Naive B cell (primary cell): ENCODE results near the gene PI4KA. TPM values are rescaled to one million over a fixed set of nuclear protein-coding genes. Genes with fewer than 3 reads are reported as not detected.
"Not testable (repeated sequence)": the region's sequence is repeated elsewhere in the genome, so short reads cannot be mapped to it uniquely, and the experiment has no call there.

ENCODE experiments used
- ATAC-seq, 2 donors: fragments of 150-1000 bp; cut with Tn5 transposase; 2 replicates each; pipeline ENCODE4 v1.10.0; 2021; ENCODE audit warnings: low read depth in 2 of 2, mild to moderate bottlenecking in 2 of 2, moderate library complexity in 2 of 2
- DNase-seq: peaks from one replicate; pipeline ENCODE4 v3.0.0; 2022
- H3K27ac Mint-ChIP-seq, 6 donors: one replicate each; pipeline ENCODE4 v1.8.0; 2020 to 2022; ENCODE audit warnings: mild to moderate bottlenecking in 6 of 6, mixed read lengths in 6 of 6, moderate library complexity in 5 of 6, inconsistent platforms in 2 of 6
- H3K27me3 Mint-ChIP-seq, 3 donors: one replicate each; pipeline ENCODE4 v1.8.0; 2021 to 2022; ENCODE audit warnings: mixed read lengths in 3 of 3, mild to moderate bottlenecking in 1 of 3
- H3K36me3 Mint-ChIP-seq, 2 donors: one replicate each; pipeline ENCODE4 v1.8.0; 2020 to 2022; ENCODE audit warnings: mixed read lengths in 2 of 2, inconsistent platforms in 1 of 2, mild to moderate bottlenecking in 1 of 2
- H3K4me1 Mint-ChIP-seq, 3 donors: one replicate each; pipeline ENCODE4 v1.8.0; 2020 to 2022; ENCODE audit warnings: mixed read lengths in 3 of 3, inconsistent platforms in 1 of 3, mild to moderate bottlenecking in 1 of 3, moderate library complexity in 1 of 3
- H3K4me3 Mint-ChIP-seq, 8 donors: one replicate each; pipeline ENCODE4 v1.8.0; 2020 to 2022; ENCODE audit warnings: mild to moderate bottlenecking in 8 of 8, mixed read lengths in 8 of 8, moderate library complexity in 8 of 8, inconsistent platforms in 2 of 8
- H3K9me3 Mint-ChIP-seq, 7 donors: one replicate each; pipeline ENCODE4 v1.8.0; 2020 to 2022; ENCODE audit warnings: mixed read lengths in 7 of 7, mild to moderate bottlenecking in 5 of 7, inconsistent platforms in 2 of 7, moderate library complexity in 1 of 7
- polyA plus RNA-seq, 6 donors: library from polyadenylated mRNA; unstranded; fragments of 300-500 nt; fragmentation: Illumina TruSeq; gene quantifications; one replicate each; pipeline ENCODE4 v1.2.3, GENCODE V29; 2021; ENCODE audit warnings: low read depth in 6 of 6

PI4KA gene
- polyA plus RNA-seq, 6 donors from 2014 or later = 25.6 to 68.3 (median 39.3) TPM

DNA sequence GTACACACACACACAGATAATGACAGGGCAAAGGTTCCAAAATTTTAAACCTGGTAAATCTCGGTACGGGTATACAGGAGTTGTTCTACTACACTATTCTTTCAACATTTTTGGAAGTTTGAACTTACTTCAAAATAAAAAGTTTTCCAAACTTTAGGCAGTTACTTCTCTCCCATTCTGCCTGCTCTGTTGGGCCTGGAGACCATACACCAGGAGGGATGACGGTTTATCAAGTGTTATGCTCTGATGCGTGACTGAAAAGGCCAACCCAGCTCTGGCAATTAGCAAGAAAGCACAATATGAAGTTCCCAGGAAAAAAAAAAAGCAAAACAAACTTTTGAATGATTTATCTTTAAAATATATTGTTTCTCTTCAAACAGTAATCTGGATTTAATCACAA is 83.7 kb downstream of the PI4KA start:
- Mint-ChIP-seq H3K36me3 (peaks cover 0 to 14% of the 10 kb centered on the region in 2 donors), H3K27ac (no peak overlapping the region), H3K9me3 (no peaks in the 10 kb centered on the region), H3K4me3 (no peak overlapping the region), H3K4me1 (peaks cover 0 to 1% (median 0%) of the 10 kb centered on the region in 3 donors), H3K27me3 (no peaks in the 10 kb centered on the region)
- DNase-seq = no peak
- no peak for ATAC-seq

- Mint-ChIP-seq H3K36me3 (peaks cover 0 to 4% of the 10 kb centered on the region in 2 donors), H3K4me3 (no peak within 1 kb of the TSS), H3K27me3 (no peaks in the 10 kb centered on the region), H3K4me1 (peaks cover 0 to 8% (median 6%) of the 10 kb centered on the region in 3 donors), H3K9me3 (peaks cover 0 to 3% (median 0%) of the 10 kb centered on the region in 7 donors), H3K27ac (peak within 1 kb of the TSS in 2 of 6 donors; percentile 17 to 60)
- DNase-seq = no peak
- ATAC-seq = no peak
Observed at GRCh38 chr22:20773793-20774212, 84.8 kb downstream of the PI4KA start, which contains the start of gene SERPIND1. Gene SERPIND1 (plus strand): TSS chr22:20774113. CDS start chr22:20779313, 5,200 bp downstream.

DNA sequence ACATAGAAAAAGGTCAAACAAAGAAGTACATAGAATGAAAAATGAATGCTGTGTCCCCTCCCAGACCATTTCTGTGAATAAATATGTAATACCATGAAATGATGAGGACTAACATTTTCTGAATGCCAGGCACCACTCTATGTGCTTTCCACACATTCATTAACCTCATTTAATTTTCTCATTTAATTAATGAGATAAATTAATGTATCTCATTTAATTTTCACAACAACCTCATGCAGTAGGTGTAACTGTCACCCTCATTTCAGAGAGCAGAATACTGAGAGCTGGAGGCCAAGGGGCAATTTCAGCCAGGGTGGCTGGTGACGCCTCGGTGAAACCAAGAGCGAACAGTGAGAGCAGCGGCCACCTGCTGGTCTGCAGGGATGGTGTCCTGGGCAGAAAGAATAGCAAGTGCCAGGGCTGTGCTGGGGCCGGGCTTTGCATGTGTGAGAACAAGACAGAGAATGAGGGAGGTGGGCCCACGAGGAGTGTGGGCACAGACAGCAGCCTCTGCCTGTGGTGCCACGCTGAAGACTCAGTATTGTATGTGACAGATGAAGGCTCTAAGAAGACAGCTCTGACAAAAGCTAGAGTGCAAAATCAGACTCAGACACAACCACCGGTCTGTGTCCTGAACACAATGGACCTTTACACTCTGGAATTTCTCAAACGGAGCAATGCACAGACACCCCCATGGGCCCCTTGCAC is 86.5 kb downstream of the PI4KA start:
- no peaks in the 10 kb centered on the region for H3K36me3 Mint-ChIP-seq
- no peak for ATAC-seq
- H3K4me3 Mint-ChIP-seq = no peak overlapping the region
- peaks cover 0 to 8% (median 6%) of the 10 kb centered on the region in 3 donors for H3K4me1 Mint-ChIP-seq
- peak overlapping the region in 2 of 6 donors; percentile 57 to 70 for H3K27ac Mint-ChIP-seq
- DNase-seq = no peak
- peaks cover 0 to 4% (median 0%) of the 10 kb centered on the region in 7 donors for H3K9me3 Mint-ChIP-seq
- no peaks in the 10 kb centered on the region for H3K27me3 Mint-ChIP-seq

DNA sequence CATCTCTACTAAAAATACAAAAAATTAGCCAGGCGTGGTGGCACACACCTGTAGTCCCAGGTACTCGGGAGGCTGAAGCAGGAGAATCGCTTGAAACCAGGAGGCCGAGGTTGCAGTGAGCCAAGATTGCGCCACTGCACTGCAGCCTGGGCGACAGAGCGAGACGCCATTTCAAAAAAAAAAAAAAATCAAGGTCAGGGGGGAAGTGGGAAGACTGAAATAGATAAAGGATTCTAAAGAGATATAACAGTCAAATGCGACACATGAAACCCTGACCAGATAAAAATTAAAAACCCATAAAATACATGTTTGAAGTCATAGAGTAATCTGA is 89.2 kb downstream of the PI4KA start:
- peaks cover 0 to 13% (median 6%) of the 10 kb centered on the region in 3 donors for H3K4me1 Mint-ChIP-seq
- H3K4me3 Mint-ChIP-seq, DNase-seq, ATAC-seq, H3K27ac Mint-ChIP-seq, H3K9me3 Mint-ChIP-seq, H3K27me3 Mint-ChIP-seq: not testable (repeated sequence)
- peaks cover 14 to 15% of the 10 kb centered on the region in 2 donors for H3K36me3 Mint-ChIP-seq

- Mint-ChIP-seq H3K36me3 (peaks cover 26 to 30% of the 10 kb centered on the region in 2 donors), H3K4me3 (no peak overlapping the region), H3K4me1 (peaks cover 0 to 13% (median 6%) of the 10 kb centered on the region in 3 donors), H3K27ac (no peak overlapping the region), H3K27me3 (no peaks in the 10 kb centered on the region), H3K9me3 (peaks cover 0 to 4% (median 0%) of the 10 kb centered on the region in 7 donors)
- ATAC-seq (no peak), DNase-seq (no peak)
Observed at GRCh38 chr22:20766530-20766929, 92.1 kb downstream of the PI4KA start.

DNA sequence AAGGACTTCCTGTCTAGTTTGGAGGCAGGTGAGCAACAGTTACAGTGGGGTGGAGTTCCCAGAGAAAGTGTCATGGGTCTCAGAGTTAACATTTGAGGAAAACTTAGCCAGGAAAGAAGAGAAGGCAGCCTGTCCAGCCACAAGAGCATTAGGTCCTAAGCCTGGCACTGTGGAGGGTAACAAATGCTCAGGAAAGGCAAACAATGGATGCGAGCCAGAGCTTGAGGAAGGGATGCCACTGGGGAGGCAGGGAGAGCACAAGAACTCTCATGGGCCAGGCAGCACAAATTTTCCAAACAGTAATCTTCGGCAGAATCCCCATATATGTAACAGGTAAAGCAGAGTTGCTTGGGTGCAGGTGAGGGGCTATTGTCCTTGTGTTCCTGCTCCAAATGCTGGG is 92.7 kb downstream of the PI4KA start:
- peak overlapping the region in 1 of 6 donors; percentile 6 for H3K27ac Mint-ChIP-seq
- DNase-seq = no peak
- peaks cover 26 to 35% of the 10 kb centered on the region in 2 donors for H3K36me3 Mint-ChIP-seq
- H3K9me3 Mint-ChIP-seq = peaks cover 0 to 4% (median 0%) of the 10 kb centered on the region in 7 donors
- no peaks in the 10 kb centered on the region for H3K27me3 Mint-ChIP-seq
- no peak for ATAC-seq
- no peak overlapping the region for H3K4me3 Mint-ChIP-seq
- H3K4me1 Mint-ChIP-seq = peaks cover 0 to 13% (median 6%) of the 10 kb centered on the region in 3 donors

GRCh38 chr22:20764729-20765128 is 93.9 kb downstream of the PI4KA start:
- no peak for ATAC-seq
- Mint-ChIP-seq H3K36me3 (peaks cover 26 to 40% of the 10 kb centered on the region in 2 donors), H3K27me3 (no peaks in the 10 kb centered on the region), H3K9me3 (peaks cover 0 to 4% (median 0%) of the 10 kb centered on the region in 7 donors), H3K4me1 (peaks cover 0 to 10% (median 6%) of the 10 kb centered on the region in 3 donors), H3K4me3 (peak overlapping the region in 1 of 8 donors; percentile 54), H3K27ac (peak overlapping the region in 1 of 6 donors; percentile 74)
- no peak for DNase-seq

DNA sequence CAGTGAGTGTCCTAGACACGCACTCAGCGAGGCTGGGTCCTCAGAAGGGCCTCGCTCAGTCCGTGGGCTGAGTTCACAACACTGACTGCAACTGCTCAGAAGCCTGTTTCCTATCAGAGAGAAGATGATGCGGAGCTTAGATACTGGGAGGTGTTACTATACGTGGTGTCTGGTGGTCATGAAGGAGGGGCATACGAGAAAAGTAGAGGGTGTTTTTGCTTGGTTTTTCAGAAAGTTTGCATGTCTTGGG is 94.2 kb downstream of the PI4KA start:
- Mint-ChIP-seq H3K4me3 (no peak overlapping the region), H3K36me3 (peaks cover 26 to 40% of the 10 kb centered on the region in 2 donors), H3K4me1 (peaks cover 0 to 7% (median 5%) of the 10 kb centered on the region in 3 donors), H3K27me3 (no peaks in the 10 kb centered on the region), H3K27ac (no peak overlapping the region), H3K9me3 (peaks cover 0 to 4% (median 0%) of the 10 kb centered on the region in 7 donors)
- no peak for ATAC-seq
- DNase-seq = no peak

DNA sequence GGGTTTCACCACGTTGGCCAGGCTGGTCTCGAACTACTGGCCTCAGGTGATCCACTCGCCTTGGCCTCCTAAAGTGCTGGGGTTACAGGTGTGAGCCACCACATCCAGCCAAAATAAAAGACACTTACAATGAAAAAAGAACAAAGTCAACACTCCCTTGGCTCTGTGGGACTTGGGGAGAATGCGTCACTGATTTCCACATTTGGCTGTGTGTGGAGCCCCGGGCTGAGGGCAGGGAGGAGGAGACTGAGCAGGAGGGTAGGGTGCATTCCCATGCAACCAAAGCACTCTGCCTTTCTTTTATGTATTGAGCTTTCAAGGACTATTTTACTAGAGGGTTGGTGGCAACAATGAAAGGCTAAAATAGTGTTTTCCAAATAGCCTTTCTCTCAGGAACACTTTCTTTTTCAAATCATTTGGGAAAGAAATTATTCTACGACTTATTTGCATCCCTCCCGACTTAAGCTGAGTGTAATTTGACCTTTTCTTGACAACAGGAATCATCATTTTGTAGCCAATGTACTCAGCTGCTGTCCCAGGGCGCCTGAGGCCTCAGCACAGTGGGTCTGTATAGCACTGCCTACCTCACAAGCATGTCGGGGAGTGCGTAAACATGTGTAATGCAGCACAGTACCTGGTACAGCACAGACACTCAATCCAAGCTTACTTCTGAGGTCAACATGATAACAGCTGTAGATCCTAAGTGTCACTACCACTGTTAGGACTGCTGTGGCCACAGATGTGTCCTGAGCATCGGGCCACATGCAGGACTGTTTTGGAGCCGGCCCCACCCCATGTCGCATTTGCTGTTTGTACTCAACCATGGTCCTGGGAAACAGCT is 94.8 kb downstream of the PI4KA start:
- Mint-ChIP-seq H3K27me3 (no peaks in the 10 kb centered on the region), H3K9me3 (peaks cover 0 to 1% (median 0%) of the 10 kb centered on the region in 7 donors), H3K4me1 (peaks cover 0 to 5% (median 0%) of the 10 kb centered on the region in 3 donors), H3K4me3 (no peak overlapping the region), H3K27ac (no peak overlapping the region), H3K36me3 (peaks cover 26 to 40% of the 10 kb centered on the region in 2 donors)
- ATAC-seq = no peak
- no peak for DNase-seq

DNA sequence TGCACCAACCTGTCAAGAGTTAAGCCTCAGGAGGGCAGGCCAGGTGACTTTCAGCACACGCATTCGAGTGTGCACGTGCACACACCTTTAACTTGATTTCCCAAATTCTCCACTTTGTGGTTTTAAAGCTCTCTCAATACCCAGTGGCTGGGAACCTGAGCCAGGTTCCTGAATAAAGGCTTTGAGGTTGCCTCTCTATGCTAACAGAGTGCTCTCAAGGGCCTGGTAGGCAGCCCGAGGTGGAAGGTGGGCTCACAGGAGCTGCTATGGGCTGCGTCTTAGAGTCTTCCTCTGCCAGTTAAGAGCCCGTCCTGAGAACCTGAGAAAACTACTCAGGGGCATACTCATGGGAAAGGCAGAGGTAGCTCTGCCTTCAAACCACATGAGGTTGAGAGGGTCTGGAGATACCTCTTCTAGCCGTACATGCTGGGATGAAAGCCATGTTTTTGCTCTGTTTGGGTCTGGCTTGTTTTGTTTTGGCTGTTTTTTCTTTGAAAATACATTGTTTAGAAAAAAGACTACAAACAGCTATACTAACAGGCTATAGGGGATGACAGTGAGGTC is 96.3 kb downstream of the PI4KA start:
- peaks cover 26 to 40% of the 10 kb centered on the region in 2 donors for H3K36me3 Mint-ChIP-seq
- no peak overlapping the region for H3K4me3 Mint-ChIP-seq
- H3K4me1 Mint-ChIP-seq = peaks cover 0 to 5% (median 0%) of the 10 kb centered on the region in 3 donors

GRCh38 chr22:20761536-20761935 is 97.1 kb downstream of the PI4KA start:
- Mint-ChIP-seq H3K4me3 (no peak overlapping the region), H3K27me3 (no peaks in the 10 kb centered on the region), H3K27ac (no peak overlapping the region), H3K36me3 (peaks cover 26 to 46% of the 10 kb centered on the region in 2 donors), H3K9me3 (no peaks in the 10 kb centered on the region), H3K4me1 (peaks cover 0 to 5% (median 0%) of the 10 kb centered on the region in 3 donors)
- ATAC-seq = no peak
- no peak for DNase-seq

More for the DNA sequence above, 96.3 kb downstream of the PI4KA start:
- no peak for ATAC-seq
- Mint-ChIP-seq H3K27ac (no peak overlapping the region), H3K9me3 (no peaks in the 10 kb centered on the region), H3K27me3 (no peaks in the 10 kb centered on the region)
- no peak for DNase-seq

- no peak for DNase-seq
- H3K27me3 Mint-ChIP-seq = no peaks in the 10 kb centered on the region
- no peaks in the 10 kb centered on the region for H3K9me3 Mint-ChIP-seq
- no peak overlapping the region for H3K27ac Mint-ChIP-seq
- peaks cover 17 to 38% of the 10 kb centered on the region in 2 donors for H3K36me3 Mint-ChIP-seq
- H3K4me1 Mint-ChIP-seq = no peaks in the 10 kb centered on the region
- ATAC-seq = no peak
- H3K4me3 Mint-ChIP-seq = no peak overlapping the region
Observed at GRCh38 chr22:20760084-20760483, 98.5 kb downstream of the PI4KA start.

DNA sequence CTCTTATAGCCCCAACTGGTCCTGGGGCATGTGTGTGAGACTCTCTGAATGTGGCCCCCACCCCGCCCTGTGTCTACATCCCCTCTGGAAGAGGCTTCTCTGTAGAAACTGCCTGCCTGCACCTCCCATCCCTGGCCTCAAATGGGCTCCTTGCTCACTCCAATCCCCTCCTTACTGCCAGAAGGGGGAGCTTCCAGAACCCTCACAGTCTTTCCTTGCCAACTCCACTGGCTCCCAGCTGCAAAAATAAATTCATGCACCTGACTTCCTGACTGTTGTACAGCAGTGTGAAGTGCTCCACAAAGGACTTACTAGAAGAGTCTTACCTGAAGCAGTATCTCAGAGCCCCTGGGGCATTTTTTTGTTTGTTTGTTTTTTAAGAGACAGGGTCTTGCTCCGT is 99.9 kb downstream of the PI4KA start:
- Mint-ChIP-seq H3K27ac (no peak overlapping the region), H3K4me1 (no peaks in the 10 kb centered on the region), H3K4me3 (no peak overlapping the region), H3K36me3 (peaks cover 3 to 28% of the 10 kb centered on the region in 2 donors), H3K9me3 (no peaks in the 10 kb centered on the region), H3K27me3 (no peaks in the 10 kb centered on the region)
- ATAC-seq (no peak), DNase-seq (no peak)
